Suppressor macrophage treated with lipopolysaccharide for 1 hour (primary cell): Measurements from ENCODE around the gene EQTN.
A peak's percentile ranks its signal among the peaks of the same experiment; 100 is the strongest.

ENCODE experiments used
- DNase-seq, 3 donors: peaks; one replicate each; pipeline ENCODE4 v3.0.0-alpha.2; 2020 to 2022

EQTN gene

GRCh38 chr9:27297050-27297449 lies at the start of gene EQTN:
Gene EQTN (minus strand): TSS chr9:27297150. CDS start chr9:27297055, 95 bp downstream.
- DNase-seq = no peak

- DNase-seq = no peak
These were observed 47.8 kb upstream of the EQTN start for GRCh38 chr9:27344776-27345175.

- peak; percentile 45 to 57 (median 53) for DNase-seq
These were observed 44.8 kb upstream of the EQTN start for GRCh38 chr9:27341545-27342294.

- DNase-seq = peak; percentile 35 to 61 (median 49)
These were observed 44.1 kb upstream of the EQTN start for GRCh38 chr9:27340961-27341511.

GRCh38 chr9:27340285-27340674 lies 43.3 kb upstream of the EQTN start:
- DNase-seq = no peak

GRCh38 chr9:27339661-27340284 lies 42.8 kb upstream of the EQTN start:
- peak in 2 of 3 donors; percentile 20 to 60 for DNase-seq

- DNase-seq = no peak
These were observed 41.6 kb upstream of the EQTN start for GRCh38 chr9:27338527-27338903.

- DNase-seq = peak; percentile 82 to 94 (median 88)
These were observed 41.0 kb upstream of the EQTN start for GRCh38 chr9:27337833-27338526.

GRCh38 chr9:27337236-27337635 lies 40.3 kb upstream of the EQTN start:
- DNase-seq = no peak

GRCh38 chr9:27336829-27337228 lies 39.9 kb upstream of the EQTN start:
- no peak for DNase-seq

GRCh38 chr9:27336126-27336525 lies 39.2 kb upstream of the EQTN start:
- DNase-seq = peak in 1 of 3 donors; percentile 24

GRCh38 chr9:27335075-27335474 lies 38.1 kb upstream of the EQTN start:
- peak; percentile 84 to 96 (median 92) for DNase-seq

GRCh38 chr9:27333241-27334052 lies 36.5 kb upstream of the EQTN start:
- DNase-seq = peak; percentile 73 to 86 (median 81)

- no peak for DNase-seq
These were observed 34.4 kb upstream of the EQTN start for GRCh38 chr9:27331393-27331792.

GRCh38 chr9:27329291-27329690 lies 32.3 kb upstream of the EQTN start:
- no peak for DNase-seq

GRCh38 chr9:27328483-27328882 lies 31.5 kb upstream of the EQTN start:
- no peak for DNase-seq

GRCh38 chr9:27311184-27311583 lies 14.2 kb upstream of the EQTN start:
- DNase-seq = no peak

- no peak for DNase-seq
These were observed 13.6 kb upstream of the EQTN start for GRCh38 chr9:27310582-27310981.

GRCh38 chr9:27308691-27309390 lies 11.9 kb upstream of the EQTN start:
- no peak for DNase-seq

- no peak for DNase-seq
These were observed 7.6 kb upstream of the EQTN start for GRCh38 chr9:27304521-27304920.

GRCh38 chr9:27303219-27303618 lies 6.3 kb upstream of the EQTN start:
- no peak for DNase-seq

- DNase-seq = no peak
These were observed 3.0 kb downstream of the EQTN start for GRCh38 chr9:27293996-27294395.
